Stimulated activated CD4-positive, alpha-beta T cell treated with anti-CD3 and anti-CD28 coated beads, Interleukin-2, amount 100 ng/mL, for 48 hours (primary cell): ENCODE results near the gene TRH.

Experiments
- DNase-seq, 2 donors: peaks; one replicate each; pipeline ENCODE4 v3.0.0-alpha.2; 2020

TRH gene

GRCh38 chr3:129974564-129974832 is at the start of gene TRH:
TRH (plus strand) TSS chr3:129974720; CDS start chr3:129975817, 1,097 bp downstream.
- no peak for DNase-seq

GRCh38 chr3:129927072-129927471 is 47.4 kb upstream of the TRH start:
- no peak for DNase-seq

GRCh38 chr3:129929383-129929782 is 45.1 kb upstream of the TRH start:
- no peak for DNase-seq

- DNase-seq, result no peak
These were observed 41.0 kb upstream of the TRH start for GRCh38 chr3:129933471-129933870.

- DNase-seq, result peak; percentile 7 to 19
These were observed 40.0 kb upstream of the TRH start for GRCh38 chr3:129934234-129935123.

- DNase-seq, result no peak
These were observed 37.8 kb upstream of the TRH start for GRCh38 chr3:129936757-129937156.

GRCh38 chr3:129937717-129938116 is 36.8 kb upstream of the TRH start:
- DNase-seq, result no peak

GRCh38 chr3:129938140-129938930 is 36.2 kb upstream of the TRH start:
- no peak for DNase-seq

GRCh38 chr3:129940086-129940485 is 34.4 kb upstream of the TRH start:
- no peak for DNase-seq

- peak; percentile 29 to 36 for DNase-seq
These were observed 32.2 kb upstream of the TRH start for GRCh38 chr3:129942296-129942695.

- DNase-seq, result no peak
These were observed 31.5 kb upstream of the TRH start for GRCh38 chr3:129943020-129943419.

GRCh38 chr3:129944709-129945108 is 29.8 kb upstream of the TRH start:
- no peak for DNase-seq

GRCh38 chr3:129947538-129948240 is 26.8 kb upstream of the TRH start:
- DNase-seq, result no peak

- DNase-seq, result no peak
These were observed 24.0 kb upstream of the TRH start for GRCh38 chr3:129950318-129951046.

- DNase-seq, result no peak
These were observed 21.8 kb upstream of the TRH start for GRCh38 chr3:129952556-129953355.

- DNase-seq, result no peak
These were observed 20.9 kb upstream of the TRH start for GRCh38 chr3:129953621-129954020.

GRCh38 chr3:129954514-129954913 is 20.0 kb upstream of the TRH start:
- no peak for DNase-seq

- DNase-seq, result no peak
These were observed 17.6 kb upstream of the TRH start for GRCh38 chr3:129956936-129957335.

- no peak for DNase-seq
These were observed 15.8 kb upstream of the TRH start for GRCh38 chr3:129958755-129959154.

- DNase-seq, result no peak
These were observed 13.4 kb upstream of the TRH start for GRCh38 chr3:129961141-129961541.

GRCh38 chr3:129962600-129962999 is 11.9 kb upstream of the TRH start:
- DNase-seq, result no peak

GRCh38 chr3:129965937-129966336 is 8.6 kb upstream of the TRH start:
- DNase-seq, result no peak
